ENCODE data around the gene RAPGEF4. TPM values are rescaled to one million over a fixed set of nuclear protein-coding genes. Genes with fewer than 3 reads are reported as not detected.

RAPGEF4 gene
- total and polyA plus RNA-seq, 8 donors = 3.6 to 23.7 (median 9.8) TPM; not detected in 1

- no peaks in the 10 kb centered on the region for H3K9me3 ChIP-seq
- H3K36me3 ChIP-seq = no peaks in the 10 kb centered on the region
- peaks cover 0 to 11% (median 0%) of the 10 kb centered on the region in 4 donors for H3K4me1 ChIP-seq
- WGBS, 5 donors = 69 to 79% (median 73%) methylated on average over 4 to 5 of the region's 5 CpGs
- H3K27me3 ChIP-seq = no peaks in the 10 kb centered on the region
- no peak overlapping the region for H3K27ac ChIP-seq
- TF ChIP-seq CTCF (IDR thresholded peaks at IDR 0.05) = no peak
- intact Hi-C loops (cut with DNase I; ENCODE audit: low total_unique reads) = no loop called here
- DNase-seq = no peak
- H3K4me3 ChIP-seq = no peak overlapping the region
These were observed 107.0 kb downstream of the RAPGEF4 start for GRCh38 chr2:172842511-172843265.

DNA sequence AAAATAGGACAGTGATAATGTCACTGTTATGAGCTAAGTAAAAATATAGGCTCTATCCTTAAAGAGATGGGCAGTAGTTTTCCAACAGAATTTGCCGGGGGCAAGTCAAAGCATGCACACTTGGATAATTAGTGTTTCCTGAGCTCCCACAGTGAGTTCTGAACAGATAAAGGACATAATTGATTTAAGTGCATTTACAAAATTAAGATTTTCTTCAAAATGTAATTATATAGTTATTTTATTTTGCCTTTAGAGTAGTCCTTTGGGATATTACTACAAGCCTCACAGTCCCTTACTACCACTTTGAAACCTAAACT, 107.6 kb downstream of the RAPGEF4 start:
- Histone ChIP-seq H3K4me1 (peaks cover 0 to 11% (median 0%) of the 10 kb centered on the region in 4 donors), H3K4me3 (no peak overlapping the region), H3K27ac (no peak overlapping the region), H3K36me3 (no peaks in the 10 kb centered on the region), H3K9me3 (no peaks in the 10 kb centered on the region), H3K27me3 (no peaks in the 10 kb centered on the region)
- no peak for TF ChIP-seq POLR2A (IDR thresholded peaks at IDR 0.05)
- intact Hi-C loops (cut with DNase I; ENCODE audit: low total_unique reads) = no loop called here
- WGBS, 5 donors = 86 to 97% (median 93%) methylated on average over 1 of the region's 1 CpG
- DNase-seq = no peak

DNA sequence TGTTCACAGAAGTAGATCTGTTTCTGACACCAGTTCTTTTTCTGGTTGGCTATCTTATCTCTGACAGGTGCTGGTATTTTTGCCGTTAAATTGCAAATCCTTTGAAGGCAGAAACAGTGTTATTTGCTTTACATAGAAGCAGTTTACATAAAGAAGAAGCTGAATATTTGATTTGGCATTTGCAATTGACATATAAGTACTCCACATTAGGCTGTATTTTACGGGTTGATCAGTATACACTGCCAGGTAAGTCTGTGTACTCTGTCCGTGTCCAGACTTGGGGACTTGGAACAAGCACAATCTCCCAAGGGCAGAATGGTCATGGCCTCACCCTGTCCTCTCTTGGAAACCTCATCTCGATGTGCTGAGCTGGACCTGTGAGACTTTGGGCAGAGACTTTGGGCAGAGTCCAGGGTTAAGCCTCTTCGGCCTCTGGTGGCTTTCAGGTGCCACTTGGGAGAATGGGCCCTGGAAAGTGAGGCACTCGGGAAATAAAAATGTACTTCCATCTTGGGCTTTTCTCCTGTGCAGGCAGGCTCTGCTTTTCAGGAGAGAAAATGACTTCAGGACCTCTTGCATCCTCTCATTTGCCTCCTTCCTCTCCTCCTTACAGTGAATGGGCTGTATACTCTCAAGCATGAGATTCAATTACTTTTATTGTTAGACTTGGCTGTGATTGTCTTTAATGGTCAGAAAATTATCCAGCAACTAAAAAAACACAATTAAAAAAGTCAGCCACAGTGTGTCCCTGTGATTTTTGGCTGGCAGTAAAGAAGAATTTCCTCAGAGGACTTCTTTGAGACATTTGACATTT, 108.5 kb downstream of the RAPGEF4 start:
- 33 to 61% (median 41%) methylated on average over 6 of the region's 6 CpGs for WGBS, 5 donors

DNA sequence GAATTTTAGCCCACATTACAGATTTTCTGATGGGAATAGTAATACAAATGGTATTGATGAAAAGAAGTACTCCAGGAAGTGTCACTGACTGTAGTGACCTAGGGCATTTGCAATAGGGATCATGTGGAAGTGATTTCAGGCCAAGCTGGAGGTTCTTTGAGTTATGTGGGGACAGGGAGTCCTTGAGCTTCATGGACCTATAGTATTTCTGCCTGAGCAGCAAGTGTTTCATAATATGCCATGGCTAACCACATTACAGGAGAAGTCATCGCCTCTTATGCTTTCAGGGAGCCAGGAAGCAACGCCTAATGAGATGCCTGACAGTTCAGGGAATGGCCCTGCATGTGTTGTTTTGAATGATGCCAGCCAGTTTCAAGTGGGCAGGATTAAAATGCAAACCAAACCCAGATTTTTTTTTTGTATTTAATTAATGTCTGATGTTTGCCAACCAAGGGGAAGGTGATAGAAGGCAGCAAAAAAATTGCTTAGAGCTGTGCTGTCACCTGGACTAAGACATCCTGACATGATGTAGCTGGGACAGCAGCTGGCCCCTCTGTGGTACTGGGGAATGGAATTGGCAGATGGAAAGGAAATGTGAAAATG, 109.5 kb downstream of the RAPGEF4 start:
- no peak overlapping the region for H3K27ac ChIP-seq
- TF ChIP-seq EP300 (IDR thresholded peaks at IDR 0.05) (no peak), POLR2A (IDR thresholded peaks at IDR 0.05) (no peak), CTCF (IDR thresholded peaks at IDR 0.05) (no peak), POLR2AphosphoS5 (IDR thresholded peaks at IDR 0.05) (no peak)
- H3K4me3 ChIP-seq = no peak overlapping the region
- H3K9me3 ChIP-seq = no peaks in the 10 kb centered on the region
- no peaks in the 10 kb centered on the region for H3K27me3 ChIP-seq
- DNase-seq = no peak
- WGBS, 5 donors = 86 to 98% (median 87%) methylated on average over 2 of the region's 2 CpGs
- intact Hi-C loops (cut with DNase I; ENCODE audit: low total_unique reads) = no loop called here
- peaks cover 0 to 11% (median 3%) of the 10 kb centered on the region in 4 donors for H3K4me1 ChIP-seq
- H3K36me3 ChIP-seq = no peaks in the 10 kb centered on the region

More for the DNA sequence above, 108.5 kb downstream of the RAPGEF4 start:
- Histone ChIP-seq H3K27me3 (no peaks in the 10 kb centered on the region), H3K9me3 (no peaks in the 10 kb centered on the region), H3K27ac (no peak overlapping the region), H3K4me1 (peaks cover 0 to 11% (median 2%) of the 10 kb centered on the region in 4 donors), H3K4me3 (no peak overlapping the region), H3K36me3 (no peaks in the 10 kb centered on the region)
- DNase-seq = no peak
- no peak for TF ChIP-seq POLR2A (IDR thresholded peaks at IDR 0.05)
- TF ChIP-seq CTCF (IDR thresholded peaks at IDR 0.05) = no peak
- TF ChIP-seq EP300 (IDR thresholded peaks at IDR 0.05) = no peak
- no peak for TF ChIP-seq POLR2AphosphoS5 (IDR thresholded peaks at IDR 0.05)
- intact Hi-C loops (cut with DNase I; ENCODE audit: low total_unique reads) = no loop called here

Data from stomach (tissue), 9 donors.